Effector CD8-positive, alpha-beta T cell (primary cell): ENCODE data around the gene ENTHD1.

Source experiments
- DNase-seq: peaks from one replicate; lab custom pipeline; 2025; lab: John Stamatoyannopoulos, UW
- total RNA-seq, 4 experiments: gene quantifications; one replicate each; lab custom pipeline; 2026; lab: John Stamatoyannopoulos, UW

ENTHD1 gene, protein sequence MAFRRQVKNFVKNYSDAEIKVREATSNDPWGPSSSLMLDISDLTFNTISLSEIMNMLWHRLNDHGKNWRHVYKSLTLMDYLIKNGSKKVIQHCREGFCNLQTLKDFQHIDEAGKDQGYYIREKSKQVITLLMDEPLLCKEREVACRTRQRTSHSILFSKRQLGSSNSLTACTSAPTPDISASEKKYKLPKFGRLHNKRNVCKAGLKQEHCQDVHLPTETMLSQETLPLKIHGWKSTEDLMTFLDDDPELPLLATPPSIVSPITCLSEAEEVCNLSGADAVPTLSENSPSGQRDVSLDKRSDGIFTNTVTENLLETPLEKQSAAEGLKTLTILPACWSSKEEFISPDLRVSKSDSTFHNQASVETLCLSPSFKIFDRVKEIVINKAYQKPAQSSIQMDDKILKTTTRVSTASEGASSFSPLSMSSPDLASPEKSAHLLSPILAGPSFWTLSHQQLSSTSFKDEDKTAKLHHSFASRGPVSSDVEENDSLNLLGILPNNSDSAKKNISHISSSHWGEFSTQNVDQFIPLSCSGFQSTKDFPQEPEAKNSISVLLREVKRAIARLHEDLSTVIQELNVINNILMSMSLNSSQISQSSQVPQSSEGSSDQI
- 0.36 to 1.5 (median 0.60) reads per million in 4 experiments for total RNA-seq

DNA sequence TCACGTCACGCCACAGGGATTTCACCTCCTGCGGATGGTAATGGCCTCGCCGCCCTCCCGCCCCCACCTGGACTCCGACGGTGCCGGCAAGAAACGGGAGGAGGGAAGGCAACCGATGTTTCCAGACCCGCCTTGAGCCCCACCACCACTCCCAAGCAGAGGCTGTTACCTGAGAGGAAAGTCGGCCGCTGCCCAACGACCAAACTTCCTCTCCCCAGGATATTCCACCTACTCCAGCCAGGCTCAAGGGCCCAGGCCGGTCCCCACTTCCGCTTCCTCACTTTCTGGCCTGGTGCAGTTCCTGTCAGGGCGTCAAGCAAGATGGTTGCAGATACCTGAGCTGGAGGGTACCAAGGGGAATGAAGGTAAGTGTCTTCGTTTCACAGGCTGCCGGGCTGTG lies at the start of gene ENTHD1:
Gene ENTHD1 (minus strand): TSS at position 235 of the 400 bp plus-strand sequence. CDS start 6,012 bp downstream, outside the sequence.
- no peak for DNase-seq

DNA sequence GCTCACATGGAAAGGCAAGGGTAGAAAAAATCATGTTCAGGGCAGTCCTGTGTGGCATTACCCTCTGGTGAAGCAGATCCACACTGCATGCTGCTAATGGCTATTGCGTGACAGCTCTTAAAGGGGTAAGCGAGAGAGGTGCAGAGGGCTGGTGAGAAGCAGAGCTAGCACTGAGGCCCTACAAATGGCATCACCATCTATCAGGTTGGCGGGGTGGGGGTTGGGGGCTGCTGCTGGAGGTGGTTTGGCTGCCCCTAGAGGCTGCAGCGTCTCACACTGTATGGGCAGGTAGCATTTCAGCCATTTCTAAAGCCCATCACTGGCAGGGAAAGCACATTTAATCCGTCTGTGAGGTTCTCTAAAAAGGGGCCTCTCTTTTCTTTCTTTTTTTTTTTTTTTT lies 49.8 kb upstream of the ENTHD1 start:
- no peak for DNase-seq

DNA sequence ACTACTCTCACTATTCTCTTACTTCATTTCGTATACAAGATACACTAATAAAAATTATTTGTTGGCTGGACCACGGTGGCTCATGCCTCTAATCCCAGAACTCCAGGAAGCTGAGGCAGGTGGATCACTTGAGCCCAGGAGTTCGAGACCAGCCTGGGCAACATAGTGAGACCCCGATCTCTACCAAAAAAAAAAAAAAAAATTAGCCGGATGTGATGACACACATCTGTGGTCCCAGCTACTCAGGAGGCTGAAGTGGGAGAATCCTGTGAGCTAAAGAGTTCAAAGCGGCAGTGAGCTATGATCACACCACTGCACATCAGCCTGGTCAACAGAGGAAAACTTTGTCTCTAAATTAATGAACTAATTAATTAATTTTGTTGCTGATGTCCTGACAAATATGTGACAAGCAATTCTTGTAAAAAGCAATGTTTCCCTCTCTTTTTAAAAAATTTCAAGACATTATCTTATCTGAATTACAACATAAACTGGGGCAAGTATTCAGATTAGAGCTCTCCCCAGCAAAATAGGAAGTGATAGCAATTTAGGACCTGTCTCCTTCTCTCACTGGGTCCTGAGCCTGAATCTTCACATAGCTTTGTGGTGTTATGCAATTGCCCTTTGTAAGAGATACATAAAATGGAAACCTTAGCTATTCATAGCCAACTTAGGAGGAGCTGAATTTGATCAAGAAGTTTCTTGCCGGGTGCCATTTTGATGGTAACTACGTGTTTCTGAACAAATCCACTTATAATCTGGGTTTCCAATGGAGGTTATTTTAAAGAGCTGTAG lies 49.1 kb upstream of the ENTHD1 start:
- no peak for DNase-seq

DNA sequence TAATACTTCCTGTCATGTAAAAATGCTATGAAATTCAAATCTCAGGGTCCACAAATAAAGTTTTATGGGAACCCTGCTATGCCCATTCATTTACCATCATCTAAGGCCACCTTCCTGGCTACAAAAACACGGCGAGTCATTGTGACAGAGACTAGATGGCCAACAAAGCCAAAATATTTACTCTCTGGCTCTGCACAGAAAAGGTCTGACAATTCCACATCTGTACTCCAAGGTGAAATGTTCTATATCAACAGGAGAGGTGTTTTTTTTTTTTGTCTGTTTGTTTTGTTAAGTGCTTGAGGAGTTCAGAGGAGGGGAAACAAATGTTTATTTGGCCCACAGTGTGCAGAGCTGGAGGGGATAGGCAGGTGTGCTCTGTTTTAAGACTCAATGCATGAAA lies 48.0 kb upstream of the ENTHD1 start:
- no peak for DNase-seq

DNA sequence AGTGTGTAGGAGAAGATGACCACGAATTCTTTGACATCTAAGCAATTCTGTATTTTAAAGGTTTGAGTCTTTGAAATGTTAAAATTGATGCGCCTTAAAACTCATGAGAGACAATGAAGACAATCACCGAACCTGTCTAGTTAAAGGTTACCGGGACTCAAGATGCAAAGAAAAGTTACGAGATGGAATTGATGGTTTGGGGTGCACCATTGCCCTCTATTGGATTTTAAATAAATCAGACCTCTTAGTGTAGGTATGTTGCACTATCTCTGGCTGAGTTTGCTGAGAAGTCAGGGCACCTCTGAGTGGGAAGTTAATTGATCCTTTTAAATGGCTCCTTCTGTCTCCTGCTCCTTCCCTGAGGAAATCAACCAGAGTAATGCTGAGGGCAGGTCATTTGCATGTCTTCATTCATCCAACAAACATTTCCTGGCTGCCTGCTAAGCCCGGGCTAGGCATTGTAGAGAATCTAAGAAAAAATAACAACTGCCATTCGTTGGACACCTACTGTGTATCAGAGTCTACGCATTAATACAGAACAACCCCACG lies 47.3 kb upstream of the ENTHD1 start:
- no peak for DNase-seq

DNA sequence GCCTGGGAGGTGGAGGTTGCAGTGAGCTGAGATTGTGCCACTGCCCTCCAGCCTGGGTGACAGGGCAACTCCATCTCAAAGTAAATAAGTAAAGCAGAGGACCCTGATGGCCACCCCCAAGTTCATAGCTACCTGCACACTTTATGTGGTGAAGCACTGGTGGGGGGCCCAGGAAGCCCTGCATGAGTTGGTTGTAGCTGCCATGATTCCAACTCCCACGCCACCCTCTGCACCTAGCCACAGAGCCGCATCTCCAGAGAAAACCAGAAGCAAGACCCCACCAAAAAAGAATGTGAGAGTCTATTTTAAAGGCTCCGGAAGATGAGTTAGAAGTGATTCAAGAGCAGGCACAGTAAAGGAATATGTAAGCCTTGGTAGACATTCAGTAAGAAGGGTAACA lies 46.3 kb upstream of the ENTHD1 start:
- DNase-seq, result no peak

DNA sequence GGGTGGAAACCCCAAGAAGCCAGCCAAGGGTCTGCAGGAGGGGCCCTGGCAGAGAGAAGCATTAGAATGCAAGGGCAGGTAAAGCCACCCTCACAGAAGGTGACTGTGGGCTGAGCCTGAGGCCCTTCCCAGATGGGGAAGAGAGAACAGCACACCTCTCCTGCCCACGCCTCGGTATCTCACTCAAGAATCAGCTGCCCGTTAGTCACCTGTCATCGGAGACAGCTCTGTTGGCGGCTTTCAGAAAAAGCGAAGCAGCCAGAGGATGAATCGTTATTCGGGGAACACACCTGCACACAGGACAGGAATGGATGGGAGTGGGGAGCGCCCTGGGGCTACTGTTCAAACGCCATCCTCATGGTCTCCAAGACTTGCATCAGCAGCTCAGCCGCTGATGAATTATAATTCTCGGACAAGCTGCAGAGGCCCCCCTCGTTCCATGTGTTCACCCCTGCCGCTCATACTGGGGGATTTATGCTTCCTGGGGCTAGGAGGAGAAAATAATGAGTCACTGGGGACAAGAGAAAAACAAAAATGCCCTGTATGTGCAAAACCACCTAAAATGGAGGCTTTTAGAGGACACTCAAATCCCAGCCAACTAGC lies 45.0 kb upstream of the ENTHD1 start:
- no peak for DNase-seq

DNA sequence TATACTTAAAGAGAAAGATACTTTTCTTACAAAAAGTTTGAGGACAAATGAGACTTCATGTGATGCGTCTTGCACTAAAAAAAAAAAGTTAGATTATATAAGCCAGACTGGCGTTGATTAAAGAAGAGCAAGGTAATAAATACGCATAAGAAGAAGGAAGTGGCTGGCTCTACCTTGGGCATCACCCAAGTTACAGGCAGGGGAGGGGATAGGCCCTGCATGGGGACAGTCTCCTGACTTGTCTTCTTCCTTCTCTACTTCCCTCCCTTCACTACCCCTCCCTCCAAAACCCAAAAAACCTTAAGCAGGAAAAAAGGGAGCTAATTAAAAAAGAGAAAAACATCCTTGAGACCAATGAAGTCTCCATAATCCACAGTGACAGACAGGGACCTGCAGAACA lies 44.3 kb upstream of the ENTHD1 start:
- DNase-seq, result no peak

DNA sequence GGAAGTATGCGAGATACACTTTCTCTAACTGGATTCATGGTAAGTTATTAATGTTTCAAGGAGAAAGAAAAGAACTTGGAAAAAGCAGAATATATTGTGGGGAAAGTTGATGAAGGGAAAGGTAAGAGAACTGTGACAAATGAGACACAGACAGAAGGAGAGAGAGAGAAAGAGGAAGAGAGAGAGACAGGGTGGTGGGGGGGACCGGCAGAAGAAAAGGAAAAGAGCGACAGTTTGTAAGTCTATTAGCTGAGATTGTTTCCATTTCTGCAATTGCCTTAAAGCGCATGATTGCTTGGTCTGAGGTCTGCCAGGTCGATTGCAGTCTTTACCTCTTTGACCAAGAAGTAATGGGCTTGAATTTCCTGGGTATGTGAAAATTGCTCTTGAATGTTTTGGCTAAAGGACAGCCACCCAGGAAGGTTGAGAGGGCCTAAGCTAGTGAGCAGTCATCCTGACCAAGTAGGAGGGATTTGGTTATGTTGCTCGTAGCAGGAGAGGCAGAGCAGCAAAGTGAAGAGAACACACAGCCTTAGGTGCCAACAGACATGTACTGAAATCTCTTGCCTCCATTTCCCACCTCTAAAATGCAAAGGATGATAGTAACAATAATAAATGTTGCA lies 43.1 kb upstream of the ENTHD1 start:
- no peak for DNase-seq

DNA sequence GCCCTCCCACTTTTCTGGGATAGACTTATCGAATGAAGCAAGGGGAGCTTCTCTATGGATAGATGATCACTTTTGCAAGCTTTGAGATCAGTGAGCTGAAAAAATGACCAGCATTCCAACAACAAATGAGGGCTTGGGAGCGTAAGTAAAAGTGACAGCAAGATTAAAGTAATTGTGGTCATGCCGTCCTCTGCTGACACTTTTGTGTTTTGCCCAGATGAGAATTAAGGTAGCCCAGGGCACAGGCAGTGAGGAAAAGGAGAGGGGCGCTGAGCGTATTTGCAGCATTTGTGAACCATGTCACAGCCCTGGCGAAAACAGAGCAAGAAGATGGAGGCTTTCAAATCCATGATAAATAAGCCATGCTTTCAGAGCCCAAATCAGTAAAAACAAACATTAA lies 42.1 kb upstream of the ENTHD1 start:
- no peak for DNase-seq

DNA sequence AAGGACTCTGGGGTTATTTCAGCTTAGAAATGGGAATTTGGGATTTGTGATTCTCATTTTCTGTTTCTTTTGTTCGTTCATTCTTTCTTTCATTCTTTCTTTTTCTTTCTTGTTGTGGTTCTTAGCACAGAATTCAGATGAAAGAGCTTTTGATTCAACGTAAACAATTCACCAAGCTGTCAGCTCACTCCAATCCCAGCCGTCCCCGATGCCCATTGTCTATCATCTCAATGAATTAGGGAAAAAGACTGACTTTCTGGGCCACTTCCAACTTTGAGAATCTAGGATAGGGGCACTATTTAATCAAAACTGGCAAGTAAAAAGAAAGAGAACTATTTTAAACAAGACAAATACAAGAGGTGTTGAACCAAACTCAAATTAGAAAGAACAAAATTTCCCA lies 41.6 kb upstream of the ENTHD1 start:
- DNase-seq, result no peak

DNA sequence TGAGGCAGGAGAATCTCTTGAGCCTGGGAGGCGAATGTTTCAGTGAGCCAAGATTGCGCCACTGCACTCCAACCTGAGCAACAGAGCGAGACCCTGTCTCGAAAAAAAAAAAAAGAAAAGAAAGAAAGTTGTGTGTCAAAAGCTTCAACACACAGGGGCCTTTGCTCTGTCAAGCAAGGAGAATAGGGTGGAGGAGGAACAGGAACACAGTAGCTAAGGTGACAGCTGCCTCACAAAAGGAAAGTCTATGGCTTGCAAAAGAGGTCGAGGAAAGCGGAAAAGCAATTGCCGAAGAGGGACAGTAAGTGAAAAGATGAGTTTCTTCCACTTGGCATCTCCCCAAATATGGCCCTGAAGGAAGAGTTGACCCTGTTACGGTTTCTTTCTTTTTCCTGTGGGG lies 40.2 kb upstream of the ENTHD1 start:
- DNase-seq, result no peak

DNA sequence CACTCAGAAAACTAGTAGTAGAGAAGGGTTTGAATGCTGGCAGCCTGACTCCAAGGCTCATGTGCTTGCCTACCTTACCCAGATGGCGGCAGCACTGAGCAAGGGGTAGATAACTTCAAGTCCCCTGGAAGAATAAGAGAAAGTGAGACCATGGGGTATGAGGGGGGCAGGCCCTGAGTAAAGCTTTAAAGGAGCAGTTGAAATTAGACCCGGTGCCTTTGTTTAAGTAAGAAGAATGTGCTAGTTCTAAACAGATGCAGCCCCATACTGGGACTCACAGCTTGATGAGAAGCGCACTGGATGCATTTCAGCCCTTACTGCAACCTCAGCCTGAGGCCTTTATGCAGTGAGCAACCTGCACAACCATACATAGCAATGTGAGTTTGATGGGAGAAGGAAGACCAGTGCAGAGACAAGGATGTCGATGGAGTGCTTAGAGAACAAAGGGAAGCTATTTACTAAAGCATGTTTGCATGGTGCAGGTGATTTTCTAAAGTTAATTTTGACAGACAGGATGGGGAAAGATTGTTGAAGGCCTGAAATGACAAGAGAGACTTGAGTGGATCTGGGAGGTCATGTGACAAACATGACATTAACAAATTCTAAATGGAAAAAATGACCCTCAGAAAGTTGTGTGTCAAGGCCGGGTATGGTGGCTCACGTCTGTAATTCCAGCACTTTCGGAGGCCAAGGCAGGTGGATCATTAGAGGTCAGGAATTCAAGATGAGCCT lies 39.5 kb upstream of the ENTHD1 start:
- peak; percentile 50 for DNase-seq

DNA sequence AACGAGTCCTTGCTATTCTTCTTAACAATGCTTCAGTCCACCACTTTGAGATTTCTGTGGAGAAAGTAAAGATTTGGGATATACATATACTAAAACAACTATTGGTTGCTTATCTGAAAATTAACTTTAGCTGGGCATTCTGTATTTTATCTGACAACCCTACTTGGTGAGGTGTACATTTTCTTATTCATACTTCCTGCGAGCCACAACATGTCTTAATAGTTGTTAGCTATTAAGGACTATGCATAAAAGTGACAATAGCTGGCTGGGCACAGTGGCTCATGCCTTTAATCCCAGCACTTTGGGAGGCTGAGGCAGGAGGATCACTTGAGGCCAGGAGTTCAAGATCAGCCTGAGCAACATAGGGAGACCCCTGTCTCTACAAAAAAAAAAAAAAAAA lies 38.6 kb upstream of the ENTHD1 start:
- no peak for DNase-seq

DNA sequence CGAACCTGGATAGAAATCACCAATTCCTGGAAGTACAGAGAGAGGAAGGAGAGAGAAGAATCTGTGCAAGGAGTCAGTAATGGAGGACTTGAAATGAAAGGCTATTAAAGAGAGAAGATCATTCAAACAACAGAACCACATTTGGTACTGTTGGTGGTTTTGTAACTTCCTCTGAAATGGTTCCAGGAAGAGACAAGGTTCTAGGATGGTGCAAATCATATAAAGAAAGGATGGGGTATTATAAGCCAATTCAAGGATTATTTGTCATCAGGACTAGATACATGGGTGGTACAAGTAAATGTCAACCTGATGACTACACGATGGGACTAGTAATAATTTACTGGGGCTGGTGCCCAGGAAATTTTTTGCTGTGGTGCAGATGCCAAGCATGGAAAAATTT lies 37.7 kb upstream of the ENTHD1 start:
- no peak for DNase-seq

DNA sequence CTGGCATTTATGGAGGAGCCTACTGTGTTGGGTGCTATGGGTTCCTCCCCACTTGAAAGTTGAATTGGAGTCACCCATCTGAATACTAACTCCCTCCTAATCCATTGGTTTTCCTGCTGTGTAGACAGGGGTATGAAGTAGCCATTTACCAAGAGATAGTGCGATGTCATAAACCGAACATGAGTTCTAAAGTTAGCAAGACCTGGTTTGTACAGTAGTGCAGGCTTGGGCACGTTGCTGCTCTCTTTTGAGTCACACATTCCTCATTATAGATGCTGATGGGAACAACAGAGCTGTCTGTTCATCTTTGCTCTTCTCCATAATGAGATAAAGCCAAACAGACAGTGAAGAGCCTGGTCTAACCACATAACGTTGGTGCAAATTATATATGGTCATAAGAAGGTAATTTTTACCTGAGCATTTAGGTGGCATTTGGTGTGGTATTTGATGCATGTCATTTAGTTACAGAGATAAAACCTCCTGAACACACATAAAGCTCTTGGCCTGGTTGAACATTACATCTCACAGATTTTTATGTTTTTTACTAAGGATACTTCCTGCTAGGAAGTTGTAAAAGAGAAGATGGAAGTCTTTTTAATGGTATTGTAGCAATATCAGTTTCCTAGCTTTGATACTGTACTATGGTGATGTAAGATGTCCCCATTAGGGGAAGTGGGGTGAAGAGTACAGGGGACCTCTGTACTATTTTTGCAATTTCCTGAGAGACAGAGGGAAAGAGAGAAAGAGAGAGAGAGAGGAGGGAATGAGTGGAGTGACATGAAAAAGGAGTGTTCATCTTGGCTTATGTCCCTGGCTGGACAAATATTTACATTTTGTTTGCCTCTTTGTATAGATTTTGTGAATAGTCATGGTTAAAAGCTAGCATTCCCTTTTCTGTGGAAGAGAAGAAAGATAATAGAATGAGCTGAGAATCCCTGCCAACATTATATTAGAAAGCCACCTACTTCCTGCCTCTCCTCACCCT lies 35.3 kb upstream of the ENTHD1 start:
- DNase-seq, result no peak

DNA sequence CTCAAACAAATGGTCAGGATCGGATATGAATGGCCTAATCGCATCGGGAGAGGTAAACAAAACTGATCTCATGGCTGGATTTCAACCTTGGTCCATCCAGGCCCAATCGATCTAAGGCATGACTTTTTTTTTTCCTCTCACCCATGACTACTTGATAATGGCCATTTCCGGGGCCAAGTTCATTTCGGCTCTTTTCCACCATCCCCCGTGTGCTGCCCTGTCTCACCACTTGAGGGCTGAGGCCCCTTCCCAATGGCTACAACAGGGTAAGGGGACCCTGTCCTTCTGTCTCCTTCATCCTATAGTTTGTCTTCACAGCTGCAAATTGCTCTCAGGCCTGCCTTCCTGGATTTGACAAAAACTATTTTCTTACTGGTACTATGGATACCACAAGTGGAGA lies 34.0 kb upstream of the ENTHD1 start:
- no peak for DNase-seq

DNA sequence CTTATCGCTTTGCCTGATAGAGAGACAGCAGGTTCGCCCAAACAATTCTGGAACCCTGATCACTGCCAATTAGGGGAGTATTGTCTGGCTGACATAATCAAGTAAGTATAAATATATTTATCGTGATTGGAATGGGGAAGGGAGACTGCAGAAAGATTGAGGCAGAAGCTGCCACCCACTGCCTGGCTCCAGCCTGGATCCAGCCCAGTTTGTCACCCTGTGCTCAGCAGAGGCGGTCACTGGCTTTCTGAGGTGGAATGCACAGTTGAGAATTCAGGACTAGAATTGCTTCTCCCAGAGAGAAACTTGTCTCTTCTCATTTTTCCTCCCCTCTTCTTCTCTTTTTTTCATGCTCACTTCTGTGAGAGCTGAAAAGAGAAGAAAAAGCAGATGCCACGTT lies 33.2 kb upstream of the ENTHD1 start:
- DNase-seq, result no peak

DNA sequence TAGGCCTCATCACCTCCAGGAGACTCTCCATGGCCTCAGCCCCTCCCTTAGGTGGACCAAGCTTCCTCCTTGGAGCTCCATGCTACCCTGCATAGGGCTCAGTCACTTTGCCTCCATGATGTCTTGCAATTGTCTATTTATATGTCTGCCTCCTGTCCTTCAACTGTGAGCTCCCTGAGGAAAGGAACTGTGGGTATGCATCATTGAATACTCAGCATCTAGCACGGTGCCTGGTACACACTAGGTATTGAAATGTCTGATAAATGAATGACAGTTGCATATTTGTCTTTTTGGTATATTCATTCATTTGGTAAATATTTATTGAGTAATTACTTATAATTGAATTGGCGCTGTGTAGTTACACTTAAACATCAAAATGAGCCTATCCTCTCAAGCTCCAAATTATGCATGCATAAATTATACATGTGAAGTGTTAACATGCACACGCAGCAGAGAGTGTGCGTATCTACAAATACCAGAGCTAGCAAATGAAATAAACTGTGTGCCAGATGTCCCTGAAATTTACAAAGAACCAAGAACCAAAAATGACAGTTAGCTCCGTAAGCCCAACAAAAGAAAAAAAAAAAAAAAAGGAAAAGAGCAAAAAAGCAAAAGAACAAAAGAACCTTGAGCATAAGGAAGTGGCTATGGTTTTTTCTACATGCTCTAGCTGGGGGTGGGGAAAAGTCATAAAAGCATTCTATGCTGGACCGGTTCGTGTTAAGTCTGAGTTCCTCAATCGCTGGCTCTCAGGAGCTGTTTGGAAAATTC lies 32.5 kb upstream of the ENTHD1 start:
- no peak for DNase-seq
